Activated T-helper 1 cell treated with Interleukin-2 at 50 U/mL for 16 hours (primary cell): Measurements from ENCODE around the gene MT1X.

Experiments used
- DNase-seq: peaks from one replicate; pipeline ENCODE4 v3.0.0-alpha.2; 2020; ENCODE audit warnings: low read depth

MT1X gene

DNA sequence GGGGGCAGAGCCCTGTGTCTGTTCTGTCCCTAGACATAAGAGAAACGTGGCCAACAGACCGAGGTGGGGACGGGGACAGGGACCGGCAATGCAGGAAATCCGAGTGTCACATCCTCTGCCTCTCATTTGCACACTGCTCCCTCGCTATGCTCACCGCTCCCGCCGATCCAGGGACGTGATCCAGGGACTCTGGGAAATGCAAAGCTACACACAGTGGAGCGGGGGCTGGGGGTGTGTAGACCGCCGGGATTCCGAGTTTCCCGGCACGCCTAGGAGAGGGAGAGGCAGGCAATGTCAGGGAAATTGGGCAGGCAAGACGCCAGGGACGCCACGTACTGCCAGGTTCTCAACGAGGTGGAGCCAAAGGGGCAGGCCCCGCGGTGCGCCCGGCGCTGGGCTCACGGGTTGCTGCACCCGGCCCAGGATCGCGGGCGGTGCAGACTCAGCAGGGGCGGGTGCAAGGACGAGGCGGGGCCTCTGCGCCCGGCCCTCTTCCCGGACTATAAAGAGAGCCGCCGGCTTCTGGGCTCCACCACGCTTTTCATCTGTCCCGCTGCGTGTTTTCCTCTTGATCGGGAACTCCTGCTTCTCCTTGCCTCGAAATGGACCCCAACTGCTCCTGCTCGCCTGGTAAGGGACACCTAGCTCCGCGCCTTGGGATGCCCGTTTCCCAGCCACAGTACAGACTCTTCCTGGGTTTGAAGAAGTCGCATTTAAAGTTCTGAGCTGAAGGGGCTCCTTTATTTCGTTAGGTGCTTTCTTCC is at the start of gene MT1X:
TSS of gene MT1X (plus strand) at position 532 of the 764 bp plus-strand sequence. CDS start at position 603, 71 bp downstream.
- DNase-seq: peak; percentile 74

DNA sequence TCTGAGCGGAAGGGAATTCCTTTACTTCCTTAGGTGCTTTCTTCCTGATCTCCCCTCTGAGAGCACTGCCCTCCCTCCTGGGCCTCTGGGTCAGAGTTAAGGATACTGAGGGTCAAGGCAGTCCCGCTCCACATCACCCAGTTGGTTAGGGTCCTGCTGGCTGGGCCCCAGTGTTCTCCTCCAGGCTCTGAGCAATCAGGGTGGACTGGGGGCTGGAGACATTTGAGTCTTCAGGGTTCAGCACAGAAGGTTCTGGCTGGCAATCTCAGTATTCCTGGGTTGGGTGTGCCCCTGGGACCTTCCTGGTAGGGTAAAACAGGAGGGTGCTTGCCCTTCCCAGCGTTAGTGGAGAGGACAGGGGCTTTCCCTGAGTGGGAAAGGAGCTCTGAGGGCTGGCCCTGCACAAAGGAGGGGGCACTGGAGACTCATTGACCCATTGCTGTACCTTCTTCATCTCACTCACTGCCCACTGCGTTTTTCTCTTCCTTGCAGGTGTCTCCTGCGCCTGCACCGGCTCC is 49.4 kb upstream of the MT1X start:
- DNase-seq: no peak

DNA sequence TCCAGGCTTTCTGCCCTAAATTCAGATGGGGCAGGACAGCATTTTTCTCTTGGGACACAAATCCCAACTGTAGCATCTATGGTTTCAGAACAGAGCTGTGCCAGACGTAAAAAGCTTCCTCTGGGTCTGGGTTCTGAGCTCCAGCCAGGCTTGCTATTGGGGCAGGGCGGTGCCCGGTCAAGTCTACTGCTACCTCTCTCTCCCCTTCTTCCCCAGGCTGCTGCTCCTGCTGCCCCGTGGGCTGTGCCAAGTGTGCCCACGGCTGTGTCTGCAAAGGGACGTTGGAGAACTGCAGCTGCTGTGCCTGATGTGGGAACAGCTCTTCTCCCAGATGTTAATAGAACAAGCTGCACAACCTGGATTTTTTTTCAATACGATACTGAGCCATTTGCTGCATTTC is 48.7 kb upstream of the MT1X start:
- no peak for DNase-seq

DNA sequence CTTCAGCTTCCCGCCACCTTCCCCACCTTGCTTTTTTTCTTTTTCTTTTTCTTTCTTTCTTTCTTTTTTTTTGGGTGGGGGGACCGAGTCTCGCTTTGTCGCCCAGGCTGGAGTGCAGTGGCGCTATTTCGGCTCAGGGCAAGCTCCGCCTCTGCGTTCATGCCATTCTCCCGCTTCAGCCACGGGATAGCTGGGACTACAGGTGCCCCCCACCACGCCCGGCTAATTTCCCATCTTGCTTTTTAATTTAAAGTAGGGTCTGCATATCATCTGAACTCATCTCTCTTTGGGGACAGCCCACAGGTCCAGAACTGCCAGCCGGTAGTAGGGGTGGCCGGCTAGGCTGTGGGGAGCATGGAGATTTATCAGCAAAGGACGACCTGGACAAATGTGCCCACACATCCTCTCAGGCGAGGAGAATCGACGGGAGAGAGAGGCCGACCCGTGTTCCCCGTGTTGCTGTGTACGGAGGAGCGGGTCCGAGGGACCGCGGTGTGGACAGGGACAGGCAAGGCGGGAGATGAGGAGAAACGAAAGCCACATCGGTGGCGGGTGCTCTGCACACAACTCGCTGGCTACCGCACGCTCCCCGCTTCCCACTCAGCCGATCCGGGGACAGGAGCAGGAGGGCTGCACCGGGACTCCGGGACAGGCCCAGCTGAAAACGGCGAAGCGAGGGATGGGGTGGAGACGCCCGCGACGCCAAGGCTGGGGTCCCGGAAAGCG is 47.4 kb upstream of the MT1X start:
- DNase-seq: no peak

DNA sequence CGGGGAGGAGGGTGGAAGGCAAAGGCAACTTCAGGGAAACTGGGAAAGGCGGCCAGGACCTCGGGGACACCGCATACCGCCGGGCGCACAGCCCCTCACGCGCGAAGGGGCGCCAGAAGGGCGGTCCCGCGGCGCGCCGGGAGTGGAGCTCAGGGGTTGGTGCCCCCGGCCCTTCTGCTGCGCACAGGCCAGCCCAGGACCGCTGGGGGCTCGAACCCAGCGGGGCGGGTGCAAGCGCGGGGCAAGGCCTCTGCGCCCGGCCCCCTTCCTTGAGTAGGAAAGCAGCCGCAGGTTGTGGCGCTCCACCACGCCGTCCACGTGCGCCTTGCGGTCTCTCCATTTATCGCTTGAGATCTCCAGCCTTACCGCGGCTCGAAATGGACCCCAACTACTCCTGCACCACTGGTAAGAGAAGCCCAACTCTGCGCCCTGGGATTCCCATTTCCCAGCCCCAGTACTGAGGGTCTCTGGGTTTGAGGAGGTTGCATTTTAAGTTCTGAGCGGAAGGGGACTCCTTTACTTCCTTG is 46.8 kb upstream of the MT1X start:
- DNase-seq: no peak

DNA sequence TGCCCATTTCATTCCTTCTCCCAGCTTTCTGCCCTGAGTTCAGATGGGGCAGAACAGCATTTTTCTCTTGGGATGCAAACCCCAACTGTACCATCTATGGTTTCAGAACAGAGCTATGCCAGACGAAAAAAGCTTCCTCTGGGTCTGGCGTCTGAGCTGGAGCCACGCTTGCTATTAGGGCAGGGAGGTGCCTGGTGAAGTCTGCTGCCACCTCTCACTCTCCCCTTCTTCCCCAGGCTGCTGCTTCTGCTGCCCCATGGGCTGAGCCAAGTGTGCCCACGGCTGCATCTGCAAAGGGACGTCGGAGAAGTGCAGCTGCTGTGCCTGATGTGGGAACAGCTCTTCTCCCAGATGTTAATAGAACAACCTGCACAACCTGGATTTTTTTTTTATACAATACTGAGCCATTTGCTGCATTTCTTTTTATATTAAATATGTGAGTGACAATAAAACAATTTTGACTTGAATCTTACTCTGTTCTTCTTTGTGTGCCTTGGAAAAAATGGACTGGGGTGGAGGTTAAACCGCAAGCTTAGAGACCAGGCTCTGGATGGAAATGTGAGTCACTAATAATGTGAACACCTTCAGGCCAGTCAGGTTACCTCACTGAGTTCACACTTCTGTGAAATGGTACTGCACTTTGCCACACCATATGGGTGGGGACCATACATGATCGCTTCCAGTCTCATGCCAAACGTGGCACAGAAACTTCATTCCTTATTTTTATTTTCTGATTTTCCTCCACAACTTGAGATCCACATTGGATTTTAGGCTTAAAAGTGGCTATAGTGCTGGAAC is 45.5 kb upstream of the MT1X start:
- no peak for DNase-seq

DNA sequence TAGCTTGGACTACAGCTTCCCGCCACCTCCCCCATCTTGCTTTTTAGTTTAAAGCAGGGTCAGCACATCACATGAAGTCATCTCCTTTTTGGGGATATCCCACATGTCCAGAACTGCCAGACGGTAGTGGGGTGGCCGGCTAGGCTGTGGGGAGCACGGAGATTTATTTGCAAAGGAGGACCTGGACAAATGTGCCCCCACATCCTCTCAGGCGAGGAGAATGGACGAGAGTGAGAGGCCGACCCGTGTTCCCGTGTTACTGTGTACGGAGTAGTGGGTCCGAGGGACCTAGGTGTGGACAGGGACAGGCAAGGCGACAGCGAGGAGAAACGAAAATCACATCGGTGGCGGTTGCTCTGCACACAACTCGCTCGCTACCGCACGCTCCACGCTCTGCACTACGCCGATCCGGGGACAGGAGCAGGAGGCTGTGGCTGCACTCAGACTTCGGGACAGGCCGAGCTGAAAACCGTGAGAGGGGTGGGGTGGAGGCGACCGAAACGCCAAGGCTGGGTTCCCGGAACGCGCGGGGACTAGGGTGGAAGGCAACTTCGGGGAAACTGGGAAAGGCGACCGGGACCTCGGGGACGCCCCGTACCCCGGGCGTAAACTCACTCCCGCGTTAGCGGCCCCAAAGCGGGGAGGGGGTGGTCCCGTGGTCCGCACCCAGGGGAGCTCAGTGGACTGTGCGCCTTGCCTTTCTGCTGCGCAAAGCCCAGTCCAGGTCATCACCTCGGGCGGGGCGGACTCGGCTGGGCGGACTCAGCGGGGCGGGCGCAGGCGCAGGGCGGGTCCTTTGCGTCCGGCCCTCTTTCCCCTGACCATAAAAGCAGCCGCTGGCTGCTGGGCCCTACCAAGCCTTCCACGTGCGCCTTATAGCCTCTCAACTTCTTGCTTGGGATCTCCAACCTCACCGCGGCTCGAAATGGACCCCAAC is 44.2 kb upstream of the MT1X start, which contains the start of gene MT1A:
TSS of gene MT1A (plus strand) at position 853 of the 937 bp plus-strand sequence. CDS start at position 926, 73 bp downstream.
- DNase-seq: no peak

DNA sequence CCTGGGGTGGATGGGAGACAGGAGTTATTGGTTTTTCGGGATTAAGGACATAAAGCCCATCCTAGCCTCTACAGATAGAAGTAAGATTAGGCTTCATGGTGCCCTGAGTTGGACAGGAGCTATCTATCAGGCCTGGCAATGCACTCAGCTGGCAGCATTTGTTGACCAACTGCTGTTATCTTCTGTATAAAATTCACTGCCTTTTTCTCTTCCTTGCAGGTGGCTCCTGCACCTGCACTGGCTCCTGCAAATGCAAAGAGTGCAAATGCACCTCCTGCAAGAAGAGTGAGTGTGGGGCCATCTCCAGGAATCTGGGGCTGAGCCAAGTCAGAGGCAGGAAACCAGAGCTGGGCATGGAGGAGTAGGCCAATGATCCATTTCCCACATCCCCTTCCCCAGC is 43.2 kb upstream of the MT1X start:
- no peak for DNase-seq

DNA sequence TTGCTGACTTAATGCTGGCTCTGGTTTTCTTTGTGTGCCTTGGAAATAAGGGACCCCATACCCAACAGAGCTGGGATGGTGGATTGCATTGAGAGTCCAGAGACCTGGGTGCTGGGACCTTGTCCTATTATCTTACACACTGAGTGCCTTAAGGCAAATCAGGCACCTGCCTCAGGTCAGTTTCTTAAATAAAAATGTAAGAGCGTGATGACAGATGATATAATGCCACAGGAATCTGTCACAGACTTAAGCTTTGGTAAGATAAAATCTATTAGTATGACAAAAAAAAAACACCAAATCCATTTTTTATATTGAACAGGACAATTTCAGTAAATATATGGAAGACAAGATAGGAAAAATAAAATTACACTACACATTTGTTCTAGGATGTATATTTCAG is 42.2 kb upstream of the MT1X start:
- no peak for DNase-seq

DNA sequence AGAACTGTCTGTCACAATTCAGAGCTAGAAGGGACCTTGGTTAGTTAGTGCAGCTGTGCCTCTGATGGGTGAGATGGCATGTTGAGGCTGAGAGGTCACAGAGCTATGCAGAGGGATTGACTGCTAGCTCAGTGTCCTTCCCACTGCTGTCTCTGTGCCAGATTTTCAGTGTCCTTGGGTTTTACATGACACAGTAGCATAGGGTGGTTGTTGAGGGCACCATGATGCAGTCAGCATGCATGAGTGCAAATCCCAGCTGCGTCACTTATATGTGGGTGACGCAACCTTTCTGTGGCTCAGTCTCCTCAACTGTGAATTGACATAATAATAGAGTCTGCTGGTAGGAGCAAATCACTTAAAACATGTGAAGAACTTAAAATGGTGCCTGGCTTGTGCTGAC is 41.1 kb upstream of the MT1X start:
- no peak for DNase-seq

DNA sequence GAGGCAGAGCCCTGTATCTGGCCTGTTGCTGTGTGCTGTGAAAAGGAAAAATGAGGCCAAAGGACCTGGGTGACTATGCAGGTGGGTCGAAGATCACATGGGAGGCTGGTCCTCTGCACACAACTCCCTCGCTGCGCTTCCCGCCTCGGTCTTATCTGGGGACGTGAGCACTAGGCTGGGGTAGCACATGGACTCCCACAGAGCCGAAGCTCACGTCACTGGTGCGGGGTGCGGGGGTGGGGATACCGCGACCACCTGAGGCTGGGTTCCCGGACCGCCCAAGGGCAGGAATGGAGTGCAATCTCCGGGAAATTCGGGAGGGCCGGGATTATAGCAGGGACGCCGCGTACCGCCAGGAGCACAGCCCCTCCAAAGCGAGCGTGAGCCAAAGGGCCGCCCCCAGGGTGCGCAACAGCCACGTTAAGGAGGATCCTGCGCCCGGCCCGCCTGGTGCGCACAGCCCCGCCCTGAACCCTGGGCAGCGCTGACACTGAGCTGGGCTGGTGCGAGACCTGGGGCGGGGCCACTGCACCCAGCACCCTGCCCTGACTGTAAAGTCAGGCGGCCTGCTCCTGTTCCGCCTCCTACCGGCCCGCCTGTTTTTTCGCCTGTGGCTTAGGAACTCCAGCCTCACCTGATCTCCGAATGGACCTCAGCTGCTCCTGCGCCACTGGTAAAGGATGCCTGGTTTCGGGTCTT is 39.0 kb upstream of the MT1X start:
- DNase-seq: peak; percentile 62

DNA sequence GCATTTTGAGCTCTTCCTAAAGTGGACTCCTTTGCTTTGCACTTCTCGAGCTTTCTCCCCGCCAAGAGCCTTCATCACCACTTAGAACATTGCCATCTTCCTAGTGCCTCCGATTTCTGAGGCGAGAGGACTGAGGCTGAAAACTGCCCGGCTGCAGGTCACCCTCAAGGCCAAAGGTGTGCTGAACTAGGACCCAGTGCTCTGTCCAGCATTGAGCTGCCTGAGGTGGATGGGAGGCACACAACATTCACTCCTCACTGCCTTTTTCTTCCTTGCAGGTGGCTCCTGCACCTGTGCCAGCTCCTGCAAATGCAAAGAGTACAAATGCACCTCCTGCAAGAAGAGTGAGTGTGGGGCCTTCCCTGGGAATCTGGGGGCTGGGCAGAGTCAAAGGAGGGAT is 38.4 kb upstream of the MT1X start:
- no peak for DNase-seq

DNA sequence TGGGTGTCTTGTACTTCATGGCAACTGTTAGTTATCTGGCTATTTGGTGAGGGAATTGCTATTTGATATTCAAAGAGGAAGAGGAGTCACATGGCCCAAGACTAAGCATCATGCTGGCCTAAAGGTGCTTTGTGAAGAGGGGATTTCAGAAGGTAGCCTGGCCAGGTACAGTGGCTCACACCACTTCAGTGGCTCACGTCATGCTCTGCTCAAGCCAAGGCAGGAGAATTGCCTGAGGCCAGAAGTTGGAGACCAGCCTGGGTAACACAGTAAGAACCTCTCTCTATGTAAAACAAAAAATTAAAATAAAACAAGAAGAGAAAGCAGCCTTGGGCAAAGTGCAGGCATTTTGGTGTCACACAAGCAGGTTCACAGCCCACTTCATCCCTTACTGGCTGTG is 37.0 kb upstream of the MT1X start:
- DNase-seq: no peak

DNA sequence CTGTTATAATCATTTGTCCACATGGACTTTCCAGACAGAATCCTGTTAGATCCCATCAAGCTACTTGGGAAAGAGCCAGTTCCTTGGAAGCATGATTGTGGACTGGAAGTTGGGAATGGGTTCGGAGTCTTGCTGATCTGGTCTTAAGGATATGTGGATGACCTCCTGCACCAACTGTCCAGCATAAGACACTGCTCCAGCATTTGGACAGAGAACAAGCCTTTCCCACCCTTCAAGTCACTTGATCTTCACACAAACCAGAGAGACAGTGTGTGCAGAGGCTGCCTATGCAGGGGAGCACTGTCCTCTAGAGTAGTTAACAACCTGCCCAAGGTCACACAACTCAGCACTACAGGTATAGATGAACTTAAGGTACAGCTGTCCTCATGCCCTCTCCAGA is 36.4 kb upstream of the MT1X start:
- DNase-seq: no peak

DNA sequence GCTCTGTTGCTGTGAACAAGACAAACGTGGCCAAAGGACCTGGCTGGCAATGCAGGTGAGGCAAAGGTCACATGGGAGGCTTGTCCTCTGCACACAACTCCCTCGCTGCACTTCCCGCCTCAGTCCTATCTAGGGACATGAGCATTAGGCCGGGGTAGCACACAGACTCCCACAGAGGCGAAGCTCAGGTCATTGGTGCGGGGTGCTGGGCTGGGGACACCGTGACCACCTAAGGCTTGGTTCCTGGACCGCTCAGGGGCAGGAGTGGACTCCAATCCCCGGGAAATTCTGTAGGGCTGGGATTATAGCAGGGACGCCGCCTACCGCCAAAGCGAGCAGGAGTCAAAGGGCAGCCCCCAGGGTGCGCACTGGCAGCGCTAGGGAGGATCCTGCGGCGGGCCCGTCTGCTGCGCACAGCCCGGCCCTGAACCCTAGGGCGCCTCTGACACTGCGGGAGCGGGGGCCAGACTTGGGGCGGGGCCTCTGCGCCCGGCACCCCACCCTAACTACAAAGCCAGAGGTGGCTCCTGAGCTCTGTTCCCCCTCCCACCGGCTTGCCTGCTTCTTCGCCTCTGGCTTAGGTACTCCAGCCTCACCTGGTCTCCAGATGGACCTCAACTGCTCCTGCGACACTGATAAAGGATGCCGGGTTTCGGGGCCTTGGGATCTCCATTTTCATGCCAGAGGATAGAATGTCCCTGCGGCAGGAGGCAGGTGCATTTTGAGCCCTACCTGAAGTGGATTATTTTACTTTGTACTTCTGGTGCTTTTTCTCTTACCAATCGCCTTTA is 34.4 kb upstream of the MT1X start:
- no peak for DNase-seq

DNA sequence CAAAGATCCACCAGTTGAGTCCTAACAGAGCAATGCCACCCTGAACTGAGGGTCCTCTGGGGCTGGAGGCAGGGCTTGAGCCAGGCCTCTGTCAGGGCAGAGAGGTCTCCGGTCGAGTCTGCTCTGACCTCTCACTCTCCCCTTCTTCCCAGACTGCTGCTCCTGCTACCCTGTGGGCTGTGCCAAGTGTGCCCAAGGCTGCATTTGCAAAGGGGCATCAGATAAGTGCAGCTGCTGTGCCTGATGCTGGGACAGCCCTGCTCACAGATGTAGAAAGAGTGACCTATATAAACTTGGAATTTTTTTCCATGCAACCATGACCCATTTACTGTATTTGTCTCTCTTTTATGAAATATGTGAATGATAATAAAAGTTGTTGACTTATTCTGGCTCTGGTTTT is 33.0 kb upstream of the MT1X start:
- DNase-seq: no peak

DNA sequence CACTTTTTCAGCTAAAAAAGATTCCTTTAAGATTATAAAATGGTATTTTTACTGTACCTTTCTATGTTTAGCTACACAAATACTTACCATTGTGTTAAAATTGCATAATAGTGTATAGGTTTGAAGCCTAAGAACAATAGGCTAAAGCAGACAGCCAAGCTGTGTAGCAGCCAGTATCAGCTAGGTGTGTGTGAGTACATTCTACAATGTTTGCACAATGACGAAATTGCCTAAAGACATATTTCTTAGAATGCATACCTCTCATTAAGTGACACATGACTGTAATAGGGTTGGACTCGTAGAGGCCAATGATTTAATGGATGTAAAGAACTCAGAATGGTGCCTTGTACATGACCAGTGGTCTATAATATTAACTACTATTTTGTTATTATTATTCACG is 32.5 kb upstream of the MT1X start:
- DNase-seq: no peak

DNA sequence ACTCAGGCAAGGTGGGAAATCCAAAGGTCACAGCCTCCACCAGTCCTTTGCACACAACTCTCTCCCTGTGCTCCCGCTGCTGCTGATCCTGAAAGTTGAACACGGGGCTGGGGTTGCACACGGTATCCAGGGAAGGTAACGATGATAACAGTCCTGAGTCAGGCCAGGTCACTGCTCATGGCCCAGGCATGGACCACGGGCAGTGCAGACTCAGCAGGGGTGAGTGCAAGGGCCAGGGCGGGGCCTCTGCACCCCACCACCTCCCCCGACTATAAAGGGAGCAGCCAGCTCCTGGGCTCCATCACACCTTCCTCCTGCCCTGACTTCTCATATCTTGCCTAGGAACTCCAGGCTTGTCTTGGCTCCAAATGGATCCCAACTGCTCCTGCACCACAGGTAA is 30.7 kb upstream of the MT1X start, which contains the start of gene MT1B:
TSS of gene MT1B (plus strand) at position 301 of the 400 bp plus-strand sequence. CDS start at position 369, 68 bp downstream.
- DNase-seq: no peak

DNA sequence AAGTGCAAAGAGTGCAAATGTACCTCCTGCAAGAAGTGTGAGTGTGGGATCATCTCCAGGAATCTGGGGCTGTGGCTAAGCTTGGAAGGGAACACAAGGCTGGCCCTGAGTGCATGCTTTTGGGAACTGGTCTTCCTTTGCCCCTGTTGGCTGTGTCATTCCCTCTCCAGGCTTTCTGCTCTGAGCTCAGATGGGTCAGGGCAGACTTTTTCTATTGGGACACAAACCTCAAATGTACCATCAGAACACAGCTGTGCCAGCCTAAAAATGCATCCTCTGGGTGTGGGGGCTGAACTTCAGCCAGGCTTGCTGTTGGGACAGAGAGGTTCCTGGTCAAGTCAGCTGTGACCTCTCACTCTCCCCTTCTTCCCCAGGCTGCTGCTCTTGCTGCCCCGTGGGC is 29.7 kb upstream of the MT1X start:
- no peak for DNase-seq

DNA sequence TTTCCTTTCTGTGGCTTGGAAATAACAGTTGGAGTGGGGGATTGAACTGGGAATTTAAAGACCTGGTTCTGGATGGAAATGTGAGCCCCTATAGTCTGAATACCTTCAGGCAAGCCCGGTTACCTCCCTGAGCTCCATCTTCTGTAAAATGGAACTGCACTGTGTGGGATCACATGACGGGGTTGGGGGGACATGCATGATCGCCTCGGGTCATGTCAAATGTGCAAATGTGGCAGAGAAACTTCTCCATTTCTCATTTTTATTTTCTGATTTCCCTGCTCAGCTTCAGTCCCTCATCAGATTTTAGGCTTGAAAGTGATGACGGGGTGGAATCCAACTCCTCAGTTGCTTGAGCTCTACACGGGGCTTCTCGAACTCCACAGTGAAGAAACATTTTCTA is 29.1 kb upstream of the MT1X start:
- DNase-seq: no peak
